ENCODE measurements around the gene PRLH. TPM values are rescaled to one million over a fixed set of nuclear protein-coding genes. Genes with fewer than 3 reads are reported as not detected.

Gene PRLH
- total RNA-seq = not detected
- not detected for polyA plus RNA-seq
- long read RNA-seq, donor 1 = 0 reads
- long read RNA-seq, donor 2 = 0 reads
- long read RNA-seq, donor 3 = 0 reads
- long read RNA-seq, donor 4 = 0 reads
- long read RNA-seq, donor 5 = 0 reads
- long read RNA-seq, donor 6 = 0 reads
- long read RNA-seq, donor 7 = 0 reads
- long read RNA-seq, donor 8 = 0 reads
- long read RNA-seq, donor 9 = 0 reads
- long read RNA-seq, donor 10 = 0 reads

GRCh38 chr2:237566401-237567235, at the start of gene PRLH:
PRLH (plus strand) TSS chr2:237566574; CDS start chr2:237566574, 0 bp downstream.
- no peak within 1 kb of the TSS for H3K4me3 ChIP-seq
- no peak within 1 kb of the TSS for H3K27ac ChIP-seq
- no peaks in the 10 kb centered on the region for H3K27me3 ChIP-seq
- H3K9me3 ChIP-seq (replicated peaks in 1 of 3) = no peaks in the 10 kb centered on the region
- no peaks in the 10 kb centered on the region for H3K36me3 ChIP-seq (replicated peaks in 1 of 2)
- no peak for DNase-seq
- intact Hi-C loops (cut with DNase I) = no loop called here
- TF ChIP-seq CTCF (IDR thresholded peaks at IDR 0.05) (no peak), POLR2A (IDR thresholded peaks at IDR 0.05) (no peak)
- WGBS, 4 donors = 80 to 86% (median 84%) methylated on average over 16 to 32 of the region's 32 CpGs
- no peaks in the 10 kb centered on the region for H3K4me1 ChIP-seq (replicated peaks in 1 of 2)

- H3K27me3 ChIP-seq = no peaks in the 10 kb centered on the region
- peaks cover 5 to 13% of the 10 kb centered on the region in 2 donors for H3K4me1 ChIP-seq (replicated peaks in 1 of 2)
- TF ChIP-seq POLR2A (IDR thresholded peaks at IDR 0.05) (no peak), CTCF (IDR thresholded peaks at IDR 0.05) (no peak)
- no peak for DNase-seq
- 50 to 87% (median 86%) methylated on average over 4 of the region's 4 CpGs for WGBS, 4 donors
- intact Hi-C loops (cut with DNase I) = loop anchor here in 1 of 2 donors (10.0 kb wide), 1 partner anchor 228 kb away; no protein-coding TSS in a partner anchor
- no peaks in the 10 kb centered on the region for H3K9me3 ChIP-seq (replicated peaks in 1 of 3)
- no peaks in the 10 kb centered on the region for H3K36me3 ChIP-seq (replicated peaks in 1 of 2)
- no peak overlapping the region for H3K27ac ChIP-seq
- no peak overlapping the region for H3K4me3 ChIP-seq
Observed at GRCh38 chr2:237517163-237517562, 49.2 kb upstream of the PRLH start.

- H3K27ac ChIP-seq = no peak overlapping the region
- no peak overlapping the region for H3K4me3 ChIP-seq
- intact Hi-C loops (cut with DNase I) = loop anchor here in 1 of 2 donors (10.0 kb wide), 1 partner anchor 227 kb away; no protein-coding TSS in a partner anchor
- no peaks in the 10 kb centered on the region for H3K27me3 ChIP-seq
- TF ChIP-seq CTCF (IDR thresholded peaks at IDR 0.05) = no peak
- no peak for TF ChIP-seq POLR2A (IDR thresholded peaks at IDR 0.05)
- peaks cover 3 to 9% of the 10 kb centered on the region in 2 donors for H3K4me1 ChIP-seq (replicated peaks in 1 of 2)
- no peaks in the 10 kb centered on the region for H3K9me3 ChIP-seq (replicated peaks in 1 of 3)
- H3K36me3 ChIP-seq (replicated peaks in 1 of 2) = no peaks in the 10 kb centered on the region
- WGBS, 4 donors = 82 to 94% (median 87%) methylated on average over 1 of the region's 1 CpG
- no peak for DNase-seq
Observed at GRCh38 chr2:237517990-237518389, 48.4 kb upstream of the PRLH start.

- intact Hi-C loops (cut with DNase I) = loop anchor here in 1 of 2 donors (10.0 kb wide), 1 partner anchor 225 kb away; no protein-coding TSS in a partner anchor
Observed at GRCh38 chr2:237519506-237520245, 46.7 kb upstream of the PRLH start.

More at GRCh38 chr2:237519506-237520245, 46.7 kb upstream of the PRLH start:
- Histone ChIP-seq H3K9me3 (replicated peaks in 1 of 3) (no peaks in the 10 kb centered on the region), H3K36me3 (replicated peaks in 1 of 2) (no peaks in the 10 kb centered on the region), H3K27me3 (no peaks in the 10 kb centered on the region), H3K4me3 (no peak overlapping the region), H3K4me1 (replicated peaks in 1 of 2) (no peaks in the 10 kb centered on the region), H3K27ac (no peak overlapping the region)
- DNase-seq = no peak
- WGBS, 4 donors = 76 to 86% (median 80%) methylated on average over 12 to 14 of the region's 14 CpGs
- TF ChIP-seq POLR2A (IDR thresholded peaks at IDR 0.05) = no peak
- TF ChIP-seq CTCF (IDR thresholded peaks at IDR 0.05) = no peak
